GM23338 (cell line): ENCODE measurements around the gene MYO18A. TPM values are rescaled to one million over a fixed set of nuclear protein-coding genes. Genes with fewer than 3 reads are reported as not detected.

ENCODE experiments used
- ATAC-seq: fragments of 200-7000 bp; cut with Tn5 transposase; 3 replicates; pipeline ENCODE4 v1.9.1; 2020
- DNase-seq: peaks from one replicate; pipeline ENCODE4 v3.0.0-alpha.2; 2015; ENCODE audit warnings: low spot score
- H2AFZ ChIP-seq: fragments of 200-600 bp; sonication (generic); 2 replicates; pipeline ENCODE4 v1.8.0; 2016; ENCODE audit warnings: antibody characterized with exemption, mild to moderate bottlenecking, moderate library complexity
- H3F3A ChIP-seq: fragments of 200-600 bp; sonication (generic); replicated peaks from 2 replicates; pipeline ENCODE4 v1.8.0; 2017; ENCODE audit warnings: antibody characterized with exemption, mixed run types, low read depth
- H3K27ac ChIP-seq: fragments of 200-600 bp; sonication (generic); 2 replicates; pipeline ENCODE4 v1.6.1; 2016; ENCODE audit warnings: low read depth
- H3K27me3 ChIP-seq: fragments of 200-600 bp; sonication (generic); 2 replicates; pipeline ENCODE4 v1.8.0; 2016; ENCODE audit warnings: mild to moderate bottlenecking, mixed run types, moderate library complexity; ENCODE audit not compliant: insufficient read depth
- H3K36me3 ChIP-seq: fragments of 200-600 bp; sonication (generic); 2 replicates; pipeline ENCODE4 v1.8.0; 2016; ENCODE audit warnings: mild to moderate bottlenecking; ENCODE audit not compliant: insufficient read depth
- H3K4me1 ChIP-seq: fragments of 200-600 bp; sonication (generic); 2 replicates; pipeline ENCODE4 v1.8.0; 2016; ENCODE audit warnings: mild to moderate bottlenecking, moderate library complexity; ENCODE audit not compliant: insufficient read depth
- H3K4me2 ChIP-seq: fragments of 200-600 bp; sonication (generic); 2 replicates; pipeline ENCODE4 v1.7.1; 2017; ENCODE audit warnings: mixed run types
- H3K4me3 ChIP-seq: fragments of 200-600 bp; sonication (generic); 2 replicates; pipeline ENCODE4 v1.6.1; 2016; ENCODE audit warnings: mixed run types
- H3K79me2 ChIP-seq: fragments of 200-600 bp; sonication (generic); replicated peaks from 2 replicates; pipeline ENCODE4 v1.8.0; 2017; ENCODE audit warnings: mild to moderate bottlenecking; ENCODE audit not compliant: insufficient read depth
- H3K9me2 ChIP-seq: fragments of 200-600 bp; sonication (generic); 2 replicates; pipeline ENCODE4 v1.8.0; 2017; ENCODE audit not compliant: insufficient read depth
- H4K20me1 ChIP-seq: fragments of 200-600 bp; sonication (generic); replicated peaks from 2 replicates; pipeline ENCODE4 v1.8.0; 2017; ENCODE audit warnings: mild to moderate bottlenecking; ENCODE audit not compliant: insufficient read depth
- H3K27ac Mint-ChIP-seq: 2 replicates; pipeline ENCODE4 v1.8.0; 2020; ENCODE audit warnings: inconsistent platforms, mild to moderate bottlenecking, moderate library complexity, mixed read lengths
- H3K27me3 Mint-ChIP-seq: 3 replicates; pipeline ENCODE4 v1.8.0; 2022; ENCODE audit warnings: low read depth, mild to moderate bottlenecking, moderate library complexity, mixed read lengths, inconsistent platforms; ENCODE audit not compliant: insufficient read depth, poor library complexity
- H3K36me3 Mint-ChIP-seq: 3 replicates; pipeline ENCODE4 v1.8.0; 2021; ENCODE audit warnings: low read depth, mild to moderate bottlenecking, inconsistent platforms, moderate library complexity, mixed read lengths
- H3K4me1 Mint-ChIP-seq: 3 replicates; pipeline ENCODE4 v1.8.0; 2020; ENCODE audit warnings: mild to moderate bottlenecking, inconsistent platforms, mixed read lengths
- H3K4me3 Mint-ChIP-seq: 3 replicates; pipeline ENCODE4 v1.8.0; 2021; ENCODE audit warnings: moderate library complexity, mild to moderate bottlenecking, inconsistent platforms, mixed read lengths
- H3K9me3 Mint-ChIP-seq: 3 replicates; pipeline ENCODE4 v1.8.0; 2020; ENCODE audit warnings: moderate library complexity, mild to moderate bottlenecking, inconsistent platforms, mixed read lengths
- EZH2 ChIP-seq: fragments of 200-600 bp; sonication (generic); IDR thresholded peaks from one replicate; pipeline ENCODE4 v1.8.0; 2017; ENCODE audit warnings: antibody characterized with exemption, mild to moderate bottlenecking, low read depth; ENCODE audit not compliant: unreplicated experiment
- EZH2phosphoT487 ChIP-seq: fragments of 200-600 bp; sonication (generic); IDR thresholded peaks from one replicate; pipeline ENCODE4 v1.8.1; 2018; ENCODE audit warnings: antibody characterized with exemption; ENCODE audit not compliant: unreplicated experiment
- NANOG ChIP-seq: IDR thresholded peaks from 2 replicates; pipeline ENCODE4 v1.6.1; 2016; ENCODE audit warnings: antibody characterized with exemption, borderline replicate concordance
- STAT1 ChIP-seq: IDR thresholded peaks from one replicate; pipeline ENCODE4 v1.6.1; 2016; ENCODE audit warnings: antibody characterized with exemption; ENCODE audit not compliant: unreplicated experiment
- ZNF114 ChIP-seq: fragments of 250-450 bp; sonication (Bioruptor Pico); IDR thresholded peaks from 2 replicates; pipeline ENCODE4 v1.5.0; 2020; ENCODE audit warnings: mild to moderate bottlenecking, moderate library complexity
- ZNF462 ChIP-seq: fragments of 250-450 bp; sonication (Bioruptor Pico); IDR thresholded peaks from 2 replicates; pipeline ENCODE4 v1.5.0; 2020; ENCODE audit warnings: mild to moderate bottlenecking, moderate library complexity
- polyA plus RNA-seq: library from polyadenylated mRNA; unstranded; fragments of >200 nt; fragmentation: Nextera tagmentation; extraction: Ambion mirVana; gene quantifications from 2 replicates; pipeline ENCODE4 v1.2.1, GENCODE V29; 2016
- total RNA-seq: library from RNA; depleted of rRNA; stranded (reverse); fragments of >200 nt; shearing (Covaris generic); gene quantifications from 2 replicates; pipeline ENCODE4 v1.2.3, GENCODE V29; 2014
- TF ChIP-seq, protein P1 (sequence below), 2 experiments: fragments of 200-600 bp in 1 of 2; sonication (generic) in 1 of 2; conservative IDR thresholded peaks; 2 replicates each; pipeline versions ENCODE4 v1.5.1 to v1.6.1; 2016 to 2017; ENCODE audit warnings: antibody characterized with exemption in 2 of 2, low read depth in 2 of 2, mild to moderate bottlenecking in 2 of 2, moderate library complexity in 1 of 2
- TF ChIP-seq, protein P2 (sequence below): IDR thresholded peaks from one replicate; pipeline ENCODE4 v1.6.1; 2018; ENCODE audit warnings: antibody characterized with exemption; ENCODE audit not compliant: unreplicated experiment
- TF ChIP-seq, protein P3 (sequence below): IDR thresholded peaks from 2 replicates; pipeline ENCODE4 v1.6.1; 2016; ENCODE audit warnings: antibody characterized with exemption

MYO18A gene
- total and polyA plus RNA-seq, 2 experiments from 2014 or later: 18.3 to 37.5 TPM

GRCh38 chr17:29069526-29070041 lies 110.6 kb downstream of the MYO18A start:
- Histone ChIP-seq H3K36me3 (no peaks in the 10 kb centered on the region), H3K79me2 (no peaks in the 10 kb centered on the region), H3K27me3 (no peaks in the 10 kb centered on the region), H3K27ac (no peak overlapping the region), H3K4me1 (peaks cover 19% of the 10 kb centered on the region; the same call in 1 of the 2 replicates), H3K4me3 (no peak overlapping the region), H4K20me1 (no peaks in the 10 kb centered on the region), H2AFZ (no peak overlapping the region), H3K4me2 (no peak overlapping the region), H3F3A (peaks cover 8% of the 10 kb centered on the region; the same call in 1 of the 2 replicates), H3K9me2 (no peaks in the 10 kb centered on the region)
- TF ChIP-seq EZH2phosphoT487 (no peak), EZH2 (no peak), NANOG (no peak), ZNF114 (no peak), STAT1 (no peak), ZNF462 (CRISPR knock-in tag) (no peak)
- TF ChIP-seq, protein P1, sequence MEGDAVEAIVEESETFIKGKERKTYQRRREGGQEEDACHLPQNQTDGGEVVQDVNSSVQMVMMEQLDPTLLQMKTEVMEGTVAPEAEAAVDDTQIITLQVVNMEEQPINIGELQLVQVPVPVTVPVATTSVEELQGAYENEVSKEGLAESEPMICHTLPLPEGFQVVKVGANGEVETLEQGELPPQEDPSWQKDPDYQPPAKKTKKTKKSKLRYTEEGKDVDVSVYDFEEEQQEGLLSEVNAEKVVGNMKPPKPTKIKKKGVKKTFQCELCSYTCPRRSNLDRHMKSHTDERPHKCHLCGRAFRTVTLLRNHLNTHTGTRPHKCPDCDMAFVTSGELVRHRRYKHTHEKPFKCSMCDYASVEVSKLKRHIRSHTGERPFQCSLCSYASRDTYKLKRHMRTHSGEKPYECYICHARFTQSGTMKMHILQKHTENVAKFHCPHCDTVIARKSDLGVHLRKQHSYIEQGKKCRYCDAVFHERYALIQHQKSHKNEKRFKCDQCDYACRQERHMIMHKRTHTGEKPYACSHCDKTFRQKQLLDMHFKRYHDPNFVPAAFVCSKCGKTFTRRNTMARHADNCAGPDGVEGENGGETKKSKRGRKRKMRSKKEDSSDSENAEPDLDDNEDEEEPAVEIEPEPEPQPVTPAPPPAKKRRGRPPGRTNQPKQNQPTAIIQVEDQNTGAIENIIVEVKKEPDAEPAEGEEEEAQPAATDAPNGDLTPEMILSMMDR (conservative IDR thresholded peaks at IDR 0.05; ENCODE audit: low read depth in 2 of 2): no peak
- TF ChIP-seq, protein P2, sequence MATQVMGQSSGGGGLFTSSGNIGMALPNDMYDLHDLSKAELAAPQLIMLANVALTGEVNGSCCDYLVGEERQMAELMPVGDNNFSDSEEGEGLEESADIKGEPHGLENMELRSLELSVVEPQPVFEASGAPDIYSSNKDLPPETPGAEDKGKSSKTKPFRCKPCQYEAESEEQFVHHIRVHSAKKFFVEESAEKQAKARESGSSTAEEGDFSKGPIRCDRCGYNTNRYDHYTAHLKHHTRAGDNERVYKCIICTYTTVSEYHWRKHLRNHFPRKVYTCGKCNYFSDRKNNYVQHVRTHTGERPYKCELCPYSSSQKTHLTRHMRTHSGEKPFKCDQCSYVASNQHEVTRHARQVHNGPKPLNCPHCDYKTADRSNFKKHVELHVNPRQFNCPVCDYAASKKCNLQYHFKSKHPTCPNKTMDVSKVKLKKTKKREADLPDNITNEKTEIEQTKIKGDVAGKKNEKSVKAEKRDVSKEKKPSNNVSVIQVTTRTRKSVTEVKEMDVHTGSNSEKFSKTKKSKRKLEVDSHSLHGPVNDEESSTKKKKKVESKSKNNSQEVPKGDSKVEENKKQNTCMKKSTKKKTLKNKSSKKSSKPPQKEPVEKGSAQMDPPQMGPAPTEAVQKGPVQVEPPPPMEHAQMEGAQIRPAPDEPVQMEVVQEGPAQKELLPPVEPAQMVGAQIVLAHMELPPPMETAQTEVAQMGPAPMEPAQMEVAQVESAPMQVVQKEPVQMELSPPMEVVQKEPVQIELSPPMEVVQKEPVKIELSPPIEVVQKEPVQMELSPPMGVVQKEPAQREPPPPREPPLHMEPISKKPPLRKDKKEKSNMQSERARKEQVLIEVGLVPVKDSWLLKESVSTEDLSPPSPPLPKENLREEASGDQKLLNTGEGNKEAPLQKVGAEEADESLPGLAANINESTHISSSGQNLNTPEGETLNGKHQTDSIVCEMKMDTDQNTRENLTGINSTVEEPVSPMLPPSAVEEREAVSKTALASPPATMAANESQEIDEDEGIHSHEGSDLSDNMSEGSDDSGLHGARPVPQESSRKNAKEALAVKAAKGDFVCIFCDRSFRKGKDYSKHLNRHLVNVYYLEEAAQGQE: no peak
- TF ChIP-seq, protein P3, sequence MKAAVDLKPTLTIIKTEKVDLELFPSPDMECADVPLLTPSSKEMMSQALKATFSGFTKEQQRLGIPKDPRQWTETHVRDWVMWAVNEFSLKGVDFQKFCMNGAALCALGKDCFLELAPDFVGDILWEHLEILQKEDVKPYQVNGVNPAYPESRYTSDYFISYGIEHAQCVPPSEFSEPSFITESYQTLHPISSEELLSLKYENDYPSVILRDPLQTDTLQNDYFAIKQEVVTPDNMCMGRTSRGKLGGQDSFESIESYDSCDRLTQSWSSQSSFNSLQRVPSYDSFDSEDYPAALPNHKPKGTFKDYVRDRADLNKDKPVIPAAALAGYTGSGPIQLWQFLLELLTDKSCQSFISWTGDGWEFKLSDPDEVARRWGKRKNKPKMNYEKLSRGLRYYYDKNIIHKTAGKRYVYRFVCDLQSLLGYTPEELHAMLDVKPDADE: no peak
- Mint-ChIP-seq H3K4me3 (no peak overlapping the region), H3K27me3 (peaks cover 14% of the 10 kb centered on the region), H3K27ac (no peak overlapping the region), H3K9me3 (no peaks in the 10 kb centered on the region), H3K36me3 (no peaks in the 10 kb centered on the region), H3K4me1 (peaks cover 52% of the 10 kb centered on the region)
- DNase-seq: peak; percentile 86
- peak; percentile 56 for ATAC-seq
